Stimulated activated CD4-positive, alpha-beta T cell treated with anti-CD3 and anti-CD28 coated beads, Interleukin-4, amount 100 ng/mL, for 1 hour (primary cell): Measurements from ENCODE around the gene SETX.

Experiments used
- DNase-seq: peaks from one replicate; pipeline ENCODE4 v3.0.0-alpha.2; 2020

The SETX gene

GRCh38 chr9:132351404-132352045 is 3.3 kb downstream of the SETX start:
- no peak for DNase-seq

GRCh38 chr9:132350861-132351315 is 3.9 kb downstream of the SETX start:
- DNase-seq, result no peak

GRCh38 chr9:132348676-132349075 is 6.1 kb downstream of the SETX start:
- DNase-seq, result no peak

GRCh38 chr9:132346177-132346576 is 8.6 kb downstream of the SETX start:
- DNase-seq, result no peak

DNA sequence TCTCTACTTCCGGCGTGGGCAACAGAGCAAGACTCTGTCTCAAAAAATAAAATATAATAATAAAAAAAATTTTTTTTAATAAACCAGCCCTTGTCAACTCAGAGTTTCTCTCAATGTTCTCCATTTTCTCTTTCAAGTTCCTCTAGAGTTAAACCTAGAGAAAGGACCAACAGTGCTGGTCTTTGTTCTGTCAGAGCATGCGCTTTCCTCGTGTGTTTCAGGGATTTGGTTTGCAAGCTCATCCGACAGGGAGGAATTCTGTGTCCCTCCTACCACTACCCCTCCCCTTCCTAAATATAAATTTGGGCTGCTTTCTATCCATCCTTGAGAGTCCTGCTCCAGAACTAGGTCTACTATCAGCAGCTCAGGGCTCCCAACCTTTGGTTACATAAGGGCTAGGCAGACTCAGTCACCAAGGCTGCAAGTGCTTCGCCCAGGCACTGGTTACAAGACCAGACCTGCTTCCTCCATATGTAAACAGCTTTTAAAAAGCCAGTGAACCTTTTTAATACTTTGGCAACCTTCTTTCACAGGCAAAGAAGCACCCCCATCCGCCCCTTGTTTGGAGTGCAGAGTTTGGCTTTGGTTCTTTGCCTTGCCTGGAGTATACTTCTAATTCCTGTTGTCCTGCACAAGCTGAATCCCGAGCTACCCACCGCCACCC is 13.5 kb downstream of the SETX start:
- DNase-seq, result no peak

GRCh38 chr9:132334364-132334763 is 20.4 kb downstream of the SETX start:
- no peak for DNase-seq

GRCh38 chr9:132333556-132333955 is 21.2 kb downstream of the SETX start:
- no peak for DNase-seq

- no peak for DNase-seq
Measured at GRCh38 chr9:132328580-132328979, 26.2 kb downstream of the SETX start.

GRCh38 chr9:132327537-132327936 is 27.2 kb downstream of the SETX start:
- no peak for DNase-seq

DNA sequence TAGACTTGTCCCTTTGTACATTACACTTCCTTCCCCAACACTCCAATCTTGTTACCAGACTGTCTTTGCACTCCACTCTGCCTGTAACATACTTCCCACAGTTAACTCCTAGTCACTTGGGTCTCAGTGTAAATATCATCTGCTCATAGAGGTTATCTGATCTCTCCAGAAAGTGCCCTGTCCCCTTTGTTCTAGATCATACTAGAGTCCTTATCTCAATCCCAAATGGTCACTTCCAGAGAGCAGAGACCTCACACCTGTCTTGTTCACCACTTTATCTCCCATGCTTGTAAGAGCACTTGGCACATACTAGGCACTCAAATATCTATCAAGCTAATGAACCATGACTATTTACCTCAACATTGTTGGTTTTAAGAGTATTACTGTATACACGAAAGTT is 30.4 kb downstream of the SETX start:
- DNase-seq, result no peak

GRCh38 chr9:132319421-132320110 is 35.2 kb downstream of the SETX start:
- no peak for DNase-seq

- no peak for DNase-seq
Measured at GRCh38 chr9:132312873-132313272, 41.9 kb downstream of the SETX start.

GRCh38 chr9:132312426-132312825 is 42.4 kb downstream of the SETX start:
- DNase-seq, result no peak

- DNase-seq, result no peak
Measured at GRCh38 chr9:132311978-132312377, 42.8 kb downstream of the SETX start.

- DNase-seq, result no peak
Measured at GRCh38 chr9:132309056-132309455, 45.7 kb downstream of the SETX start.

GRCh38 chr9:132301521-132301920 is 53.3 kb downstream of the SETX start:
- no peak for DNase-seq

DNA sequence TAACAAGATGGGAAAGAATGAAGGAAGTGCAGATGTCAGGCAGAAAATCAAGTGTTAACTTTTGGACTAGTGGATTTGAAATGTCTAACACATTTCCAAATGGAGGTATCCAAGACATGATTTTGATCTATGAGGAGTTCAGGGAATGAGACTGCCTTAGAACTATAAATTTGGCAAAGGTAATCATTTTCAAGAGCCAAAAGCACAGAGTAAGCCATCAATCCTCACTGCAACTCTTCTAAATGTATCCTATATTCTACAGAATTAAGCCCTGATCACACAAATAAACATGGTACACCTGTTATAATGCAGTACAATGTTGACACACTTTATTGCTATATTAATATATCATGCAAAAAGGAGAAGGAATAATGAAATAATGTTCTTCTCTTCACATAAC is 55.6 kb downstream of the SETX start:
- no peak for DNase-seq

GRCh38 chr9:132295181-132295580 is 59.6 kb downstream of the SETX start:
- DNase-seq, result no peak

GRCh38 chr9:132293145-132293721 is 61.6 kb downstream of the SETX start:
- DNase-seq, result no peak

- no peak for DNase-seq
Measured at GRCh38 chr9:132288966-132289365, 65.8 kb downstream of the SETX start.

GRCh38 chr9:132288361-132288760 is 66.4 kb downstream of the SETX start:
- DNase-seq, result no peak

- DNase-seq, result no peak
Measured at GRCh38 chr9:132287256-132287760, 67.5 kb downstream of the SETX start.

DNA sequence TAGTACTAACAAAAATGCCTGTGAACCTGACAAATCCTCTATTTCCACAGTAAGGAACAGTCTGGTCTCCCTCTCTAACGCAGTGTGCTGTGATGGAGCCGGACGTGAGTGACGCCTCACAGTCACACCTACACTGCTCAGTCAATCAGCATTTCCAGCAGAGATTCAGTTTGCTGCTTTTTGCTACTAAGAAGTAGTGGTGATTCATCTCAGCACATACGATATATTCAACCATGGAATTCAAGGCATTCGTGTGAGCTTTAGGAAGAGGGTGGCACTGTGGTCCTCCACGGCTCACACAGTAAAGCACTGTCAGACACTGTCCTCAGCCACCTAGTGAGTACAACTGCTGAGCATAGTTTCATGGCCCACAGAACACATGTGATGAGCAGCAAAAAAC is 70.9 kb downstream of the SETX start:
- no peak for DNase-seq

DNA sequence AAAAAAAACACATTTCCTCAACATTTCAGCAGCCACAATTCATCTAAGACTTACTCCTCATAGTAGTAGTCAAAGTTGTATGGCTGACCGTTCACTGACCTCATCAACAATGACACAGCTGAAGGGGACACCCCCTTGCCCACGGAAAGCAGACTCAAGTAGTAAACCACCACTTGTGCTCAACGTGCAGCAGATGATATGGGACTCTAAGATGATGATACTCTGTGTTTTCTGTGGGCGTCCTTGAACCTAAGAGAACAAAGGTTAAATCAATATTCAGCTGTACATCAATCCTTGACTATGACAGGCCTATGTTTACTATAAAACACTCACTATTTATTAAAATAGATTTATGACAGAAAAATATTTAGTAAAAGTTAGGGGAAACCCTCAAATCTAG is 71.6 kb downstream of the SETX start:
- DNase-seq, result no peak
